C4-2B (cell line): ENCODE data around the gene FBXO45.

ENCODE experiments used
- ZFX ChIP-seq: fragments of 450-650 bp; IDR thresholded peaks from 2 replicates; pipeline ENCODE4 v1.6.1; 2017
- TF ChIP-seq, protein P1 (sequence below): fragments of 450-650 bp; conservative IDR thresholded peaks from 2 replicates; pipeline ENCODE4 v1.5.1; 2017; ENCODE audit warnings: mild to moderate bottlenecking

GRCh38 chr3:196541684-196542445, 26.6 kb upstream of the FBXO45 start:
- TF ChIP-seq, protein P1, sequence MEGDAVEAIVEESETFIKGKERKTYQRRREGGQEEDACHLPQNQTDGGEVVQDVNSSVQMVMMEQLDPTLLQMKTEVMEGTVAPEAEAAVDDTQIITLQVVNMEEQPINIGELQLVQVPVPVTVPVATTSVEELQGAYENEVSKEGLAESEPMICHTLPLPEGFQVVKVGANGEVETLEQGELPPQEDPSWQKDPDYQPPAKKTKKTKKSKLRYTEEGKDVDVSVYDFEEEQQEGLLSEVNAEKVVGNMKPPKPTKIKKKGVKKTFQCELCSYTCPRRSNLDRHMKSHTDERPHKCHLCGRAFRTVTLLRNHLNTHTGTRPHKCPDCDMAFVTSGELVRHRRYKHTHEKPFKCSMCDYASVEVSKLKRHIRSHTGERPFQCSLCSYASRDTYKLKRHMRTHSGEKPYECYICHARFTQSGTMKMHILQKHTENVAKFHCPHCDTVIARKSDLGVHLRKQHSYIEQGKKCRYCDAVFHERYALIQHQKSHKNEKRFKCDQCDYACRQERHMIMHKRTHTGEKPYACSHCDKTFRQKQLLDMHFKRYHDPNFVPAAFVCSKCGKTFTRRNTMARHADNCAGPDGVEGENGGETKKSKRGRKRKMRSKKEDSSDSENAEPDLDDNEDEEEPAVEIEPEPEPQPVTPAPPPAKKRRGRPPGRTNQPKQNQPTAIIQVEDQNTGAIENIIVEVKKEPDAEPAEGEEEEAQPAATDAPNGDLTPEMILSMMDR, result no peak
- no peak for TF ChIP-seq ZFX
